ENCODE measurements around the gene FNTB. TPM values are rescaled to one million over a fixed set of nuclear protein-coding genes. Genes with fewer than 3 reads are reported as not detected.
A peak's percentile ranks its signal among the peaks of the same experiment; 100 is the strongest.

Gene FNTB
- total and polyA plus RNA-seq, 8 donors = 4.6 to 9.5 (median 6.7) TPM

DNA sequence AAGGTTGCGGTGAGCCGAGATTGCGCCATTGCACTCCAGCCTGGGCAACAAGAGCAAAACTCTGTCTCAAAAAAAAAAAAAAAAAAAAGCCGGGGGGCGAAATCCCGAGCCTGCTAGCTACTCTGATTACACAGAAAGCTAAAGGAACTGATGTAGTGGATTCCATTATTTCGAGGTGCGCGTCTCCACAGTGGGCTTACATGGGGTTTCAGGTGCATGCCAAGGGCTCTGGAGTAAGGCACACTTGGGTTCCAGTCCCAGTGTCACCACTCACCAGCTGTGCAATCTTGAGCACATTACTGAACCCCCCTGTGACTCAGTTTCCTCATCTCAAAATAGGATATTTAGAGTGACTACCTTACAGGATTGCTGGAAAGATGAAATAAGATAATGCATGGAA lies 12.9 kb upstream of the FNTB start:
- ATAC-seq (no peak), FAIRE-seq (no peak), DNase-seq (no peak)
- Histone ChIP-seq H3K27ac (no peak overlapping the region), H3K4me3 (no peak overlapping the region), H3K9me3 (no peaks in the 10 kb centered on the region), H3K4me1 (peaks cover 0 to 10% (median 0%) of the 10 kb centered on the region in 3 donors), H3K36me3 (no peaks in the 10 kb centered on the region), H3K27me3 (no peaks in the 10 kb centered on the region)
- intact Hi-C loops (cut with DNase I) = loop anchor here in 1 of 3 donors (10.0 kb wide), 1 partner anchor 149 kb away; no protein-coding TSS in a partner anchor
- TF ChIP-seq, protein P1, sequence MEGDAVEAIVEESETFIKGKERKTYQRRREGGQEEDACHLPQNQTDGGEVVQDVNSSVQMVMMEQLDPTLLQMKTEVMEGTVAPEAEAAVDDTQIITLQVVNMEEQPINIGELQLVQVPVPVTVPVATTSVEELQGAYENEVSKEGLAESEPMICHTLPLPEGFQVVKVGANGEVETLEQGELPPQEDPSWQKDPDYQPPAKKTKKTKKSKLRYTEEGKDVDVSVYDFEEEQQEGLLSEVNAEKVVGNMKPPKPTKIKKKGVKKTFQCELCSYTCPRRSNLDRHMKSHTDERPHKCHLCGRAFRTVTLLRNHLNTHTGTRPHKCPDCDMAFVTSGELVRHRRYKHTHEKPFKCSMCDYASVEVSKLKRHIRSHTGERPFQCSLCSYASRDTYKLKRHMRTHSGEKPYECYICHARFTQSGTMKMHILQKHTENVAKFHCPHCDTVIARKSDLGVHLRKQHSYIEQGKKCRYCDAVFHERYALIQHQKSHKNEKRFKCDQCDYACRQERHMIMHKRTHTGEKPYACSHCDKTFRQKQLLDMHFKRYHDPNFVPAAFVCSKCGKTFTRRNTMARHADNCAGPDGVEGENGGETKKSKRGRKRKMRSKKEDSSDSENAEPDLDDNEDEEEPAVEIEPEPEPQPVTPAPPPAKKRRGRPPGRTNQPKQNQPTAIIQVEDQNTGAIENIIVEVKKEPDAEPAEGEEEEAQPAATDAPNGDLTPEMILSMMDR (IDR thresholded peaks at IDR 0.05) = no peak
- WGBS, 2 donors = 94 to 97% methylated on average over 8 to 9 of the region's 9 CpGs

DNA sequence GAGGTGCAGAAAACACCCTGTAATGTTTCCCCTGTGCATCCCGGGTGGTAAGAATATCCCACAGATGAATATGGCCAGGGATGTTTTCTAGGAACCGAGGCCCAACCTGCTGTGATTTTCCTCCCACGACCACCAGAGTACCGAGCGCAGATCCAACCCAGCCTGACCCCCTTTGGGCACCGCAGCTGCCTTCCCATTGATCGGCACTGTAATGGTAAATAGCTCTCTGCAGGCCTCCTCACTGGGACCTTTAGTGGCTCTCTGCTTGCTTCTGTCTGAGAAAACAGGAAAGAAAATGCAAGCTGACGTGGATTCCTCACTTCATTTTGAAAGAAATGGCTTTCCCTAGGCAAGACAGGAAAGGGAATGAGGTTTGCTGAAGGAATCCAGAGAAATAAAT lies 12.1 kb upstream of the FNTB start:
- no peak for FAIRE-seq
- Histone ChIP-seq H3K4me3 (no peak overlapping the region), H3K4me1 (peaks cover 0 to 10% (median 0%) of the 10 kb centered on the region in 3 donors), H3K27me3 (no peaks in the 10 kb centered on the region), H3K9me3 (no peaks in the 10 kb centered on the region), H3K36me3 (no peaks in the 10 kb centered on the region), H3K27ac (no peak overlapping the region)
- TF ChIP-seq, protein P1 (IDR thresholded peaks at IDR 0.05) = no peak
- intact Hi-C loops (cut with DNase I) = loop anchor here in 1 of 3 donors (10.0 kb wide), 1 partner anchor 150 kb away; no protein-coding TSS in a partner anchor
- no peak for ATAC-seq
- 78 to 82% methylated on average over 8 of the region's 8 CpGs for WGBS, 2 donors
- DNase-seq = no peak

DNA sequence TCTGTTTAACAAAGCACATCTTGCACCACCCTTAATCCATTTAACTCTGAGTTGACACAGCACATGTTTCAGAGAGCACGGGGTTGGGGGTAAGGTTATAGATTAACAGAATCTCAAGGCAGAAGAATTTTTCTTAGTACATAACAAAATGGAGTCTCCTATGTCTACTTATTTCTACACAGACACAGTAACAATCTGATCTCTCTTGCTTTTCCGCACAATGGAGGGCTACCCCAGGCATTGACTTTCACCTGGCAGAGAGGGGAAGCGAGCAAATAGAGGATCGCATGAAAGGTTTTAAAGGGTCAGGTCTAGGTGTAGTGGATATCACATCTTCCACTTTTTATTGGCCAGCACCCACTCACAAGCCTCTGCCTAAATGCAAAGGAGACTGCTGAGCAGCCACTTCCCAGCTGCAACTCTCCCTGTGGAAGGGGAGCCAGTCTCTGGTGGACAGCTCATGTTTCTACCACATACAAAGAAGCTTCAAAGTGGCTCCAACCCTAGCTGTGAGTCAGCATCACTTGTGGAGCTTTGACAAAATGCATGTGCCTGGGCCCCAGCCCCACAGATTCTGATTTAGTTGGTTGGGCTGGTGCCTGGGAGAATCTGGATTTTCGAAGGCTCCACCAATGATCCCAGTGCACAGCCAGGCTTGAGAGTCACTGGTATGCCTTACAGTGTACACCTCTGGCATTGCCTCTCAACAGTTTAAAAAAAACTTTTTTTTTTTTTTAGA lies 7.2 kb upstream of the FNTB start:
- ATAC-seq (no peak), DNase-seq (no peak), FAIRE-seq (no peak)
- 71 to 84% methylated on average over 5 of the region's 5 CpGs for WGBS, 2 donors
- H3K9me3 ChIP-seq = no peaks in the 10 kb centered on the region
- no peak overlapping the region for H3K27ac ChIP-seq
- H3K36me3 ChIP-seq = no peaks in the 10 kb centered on the region
- H3K4me3 ChIP-seq = no peak overlapping the region
- peaks cover 0 to 4% (median 0%) of the 10 kb centered on the region in 3 donors for H3K4me1 ChIP-seq
- TF ChIP-seq, protein P1 (IDR thresholded peaks at IDR 0.05) = no peak
- intact Hi-C loops (cut with DNase I) = loop anchor here in 2 of 3 donors (10.0 kb wide), 1 partner anchor 155 kb away; no protein-coding TSS in a partner anchor
- H3K27me3 ChIP-seq = no peaks in the 10 kb centered on the region

DNA sequence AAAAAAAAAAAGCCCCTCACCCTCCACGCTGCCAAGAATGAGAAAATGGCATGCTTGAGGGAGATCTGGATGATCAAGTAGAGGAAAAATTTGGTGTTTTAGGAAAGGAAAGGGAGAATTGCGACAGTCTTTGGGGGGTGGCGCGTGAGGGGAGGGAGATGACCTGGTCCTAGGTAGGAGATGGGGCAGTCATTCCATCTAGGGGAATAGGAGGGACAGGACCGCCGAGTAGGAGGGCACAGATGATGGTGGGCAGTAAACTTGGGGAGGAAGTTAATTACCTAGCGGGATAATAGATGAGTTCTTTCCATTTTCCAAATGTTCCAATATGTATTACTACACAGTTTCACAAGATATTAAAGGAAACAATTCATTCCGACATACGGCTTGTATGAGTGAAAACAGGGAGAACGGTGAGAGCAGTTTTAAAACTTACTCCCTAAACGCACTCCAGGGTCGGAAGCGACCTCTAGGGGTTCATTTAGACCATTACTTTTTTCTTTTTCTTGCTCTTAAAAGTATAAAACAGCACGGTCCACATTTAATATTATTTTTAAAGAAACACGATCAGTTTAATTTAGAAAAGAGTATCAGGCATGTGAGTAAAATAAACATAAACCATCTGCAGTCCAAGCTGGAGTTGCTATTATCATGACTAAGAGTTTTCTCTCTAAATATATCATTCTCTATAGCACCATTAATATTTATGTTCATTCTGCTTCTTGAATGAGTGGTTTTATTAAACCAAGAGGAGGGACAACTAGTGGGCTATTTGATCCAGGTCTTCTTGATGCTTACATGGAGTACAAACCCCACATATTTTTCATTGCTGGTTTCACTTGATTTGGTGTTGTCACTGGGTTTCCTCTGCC lies 3.0 kb upstream of the FNTB start:
- WGBS, 2 donors = 4 to 6% methylated on average over 15 of the region's 15 CpGs
- TF ChIP-seq, protein P1 (IDR thresholded peaks at IDR 0.05) = peak; percentile 21 to 61 (median 42)
- ATAC-seq (peak in 1 of 4 donors; percentile 13), FAIRE-seq (no peak), DNase-seq (peak in 1 of 6 donors; percentile 24)
- Histone ChIP-seq H3K27me3 (no peaks in the 10 kb centered on the region), H3K27ac (no peak overlapping the region), H3K36me3 (no peaks in the 10 kb centered on the region), H3K9me3 (no peaks in the 10 kb centered on the region), H3K4me3 (peak overlapping the region in 1 of 4 donors; percentile 22), H3K4me1 (peaks cover 7 to 13% (median 10%) of the 10 kb centered on the region in 3 donors)
- intact Hi-C loops (cut with DNase I) = loop anchor here in 1 of 3 donors (10.0 kb wide), 1 partner anchor 159 kb away; no protein-coding TSS in a partner anchor

All from pancreas (tissue), 10 donors.